Activated naive CD4-positive, alpha-beta T cell treated with anti-CD3 and anti-CD28 coated beads, Interleukin-2, amount 50 U/mL, for 24 hours (primary cell): ENCODE results near the gene AMOTL1.
A peak's percentile ranks its signal among the peaks of the same experiment; 100 is the strongest.

Experiments used
- H3K27ac Mint-ChIP-seq: one replicate; pipeline ENCODE4 v1.8.0; 2021; ENCODE audit warnings: mild to moderate bottlenecking, mixed read lengths
- H3K27me3 Mint-ChIP-seq: one replicate; pipeline ENCODE4 v1.8.0; 2021; ENCODE audit warnings: mixed read lengths
- H3K36me3 Mint-ChIP-seq: one replicate; pipeline ENCODE4 v1.8.0; 2021; ENCODE audit warnings: mixed read lengths
- H3K4me1 Mint-ChIP-seq: one replicate; pipeline ENCODE4 v1.8.0; 2021; ENCODE audit warnings: mixed read lengths
- H3K4me3 Mint-ChIP-seq: one replicate; pipeline ENCODE4 v1.8.0; 2021; ENCODE audit warnings: mild to moderate bottlenecking, mixed read lengths
- H3K9me3 Mint-ChIP-seq: one replicate; pipeline ENCODE4 v1.8.0; 2021; ENCODE audit warnings: mixed read lengths

The AMOTL1 gene

GRCh38 chr11:94858012-94858705, 90.0 kb downstream of the AMOTL1 start:
- no peaks in the 10 kb centered on the region for H3K36me3 Mint-ChIP-seq
- no peak overlapping the region for H3K27ac Mint-ChIP-seq
- H3K4me3 Mint-ChIP-seq: no peak overlapping the region
- no peaks in the 10 kb centered on the region for H3K27me3 Mint-ChIP-seq
- H3K9me3 Mint-ChIP-seq: no peaks in the 10 kb centered on the region
- no peaks in the 10 kb centered on the region for H3K4me1 Mint-ChIP-seq

GRCh38 chr11:94860333-94860732, 92.2 kb downstream of the AMOTL1 start:
- H3K27me3 Mint-ChIP-seq: no peaks in the 10 kb centered on the region
- H3K4me3 Mint-ChIP-seq: no peak overlapping the region
- H3K36me3 Mint-ChIP-seq: no peaks in the 10 kb centered on the region
- no peaks in the 10 kb centered on the region for H3K9me3 Mint-ChIP-seq
- H3K4me1 Mint-ChIP-seq: no peaks in the 10 kb centered on the region
- no peak overlapping the region for H3K27ac Mint-ChIP-seq

GRCh38 chr11:94861306-94861845, 93.2 kb downstream of the AMOTL1 start:
- H3K4me1 Mint-ChIP-seq: no peaks in the 10 kb centered on the region
- H3K9me3 Mint-ChIP-seq: no peaks in the 10 kb centered on the region
- no peak overlapping the region for H3K27ac Mint-ChIP-seq

GRCh38 chr11:94862926-94863880, 95.0 kb downstream of the AMOTL1 start:
- Mint-ChIP-seq H3K27me3 (peaks cover 1% of the 10 kb centered on the region), H3K9me3 (no peaks in the 10 kb centered on the region), H3K27ac (no peak overlapping the region), H3K4me3 (no peak overlapping the region), H3K36me3 (no peaks in the 10 kb centered on the region), H3K4me1 (no peaks in the 10 kb centered on the region)

More at GRCh38 chr11:94861306-94861845, 93.2 kb downstream of the AMOTL1 start:
- Mint-ChIP-seq H3K36me3 (no peaks in the 10 kb centered on the region), H3K4me3 (no peak overlapping the region), H3K27me3 (peaks cover 1% of the 10 kb centered on the region)

- Mint-ChIP-seq H3K27ac (no peak overlapping the region), H3K27me3 (peaks cover 1% of the 10 kb centered on the region)
Observed at GRCh38 chr11:94864506-94865045, 96.4 kb downstream of the AMOTL1 start.

GRCh38 chr11:94866231-94866822, 98.2 kb downstream of the AMOTL1 start:
- H3K36me3 Mint-ChIP-seq: no peaks in the 10 kb centered on the region
- H3K4me3 Mint-ChIP-seq: no peak overlapping the region
- H3K27me3 Mint-ChIP-seq: peaks cover 1% of the 10 kb centered on the region
- no peak overlapping the region for H3K27ac Mint-ChIP-seq
- H3K4me1 Mint-ChIP-seq: no peaks in the 10 kb centered on the region
- no peaks in the 10 kb centered on the region for H3K9me3 Mint-ChIP-seq

More at GRCh38 chr11:94864506-94865045, 96.4 kb downstream of the AMOTL1 start:
- Mint-ChIP-seq H3K4me1 (no peaks in the 10 kb centered on the region), H3K36me3 (no peaks in the 10 kb centered on the region), H3K9me3 (no peaks in the 10 kb centered on the region), H3K4me3 (no peak overlapping the region)

GRCh38 chr11:94866936-94867795, 99.0 kb downstream of the AMOTL1 start:
- no peaks in the 10 kb centered on the region for H3K9me3 Mint-ChIP-seq
- H3K36me3 Mint-ChIP-seq: no peaks in the 10 kb centered on the region
- H3K4me1 Mint-ChIP-seq: no peaks in the 10 kb centered on the region
- peaks cover 1% of the 10 kb centered on the region for H3K27me3 Mint-ChIP-seq
- no peak overlapping the region for H3K4me3 Mint-ChIP-seq
- no peak overlapping the region for H3K27ac Mint-ChIP-seq

- Mint-ChIP-seq H3K4me1 (no peaks in the 10 kb centered on the region), H3K27ac (no peak overlapping the region), H3K4me3 (no peak overlapping the region), H3K27me3 (peaks cover 1% of the 10 kb centered on the region), H3K9me3 (no peaks in the 10 kb centered on the region), H3K36me3 (no peaks in the 10 kb centered on the region)
Observed at GRCh38 chr11:94868468-94868867, 100.3 kb downstream of the AMOTL1 start.

GRCh38 chr11:94869186-94869585, 101.0 kb downstream of the AMOTL1 start:
- Mint-ChIP-seq H3K4me1 (no peaks in the 10 kb centered on the region), H3K9me3 (no peaks in the 10 kb centered on the region), H3K27me3 (peaks cover 1% of the 10 kb centered on the region), H3K4me3 (no peak overlapping the region), H3K27ac (no peak overlapping the region), H3K36me3 (no peaks in the 10 kb centered on the region)

GRCh38 chr11:94870422-94870821, 102.3 kb downstream of the AMOTL1 start:
- peaks cover 6% of the 10 kb centered on the region for H3K4me1 Mint-ChIP-seq
- H3K36me3 Mint-ChIP-seq: no peaks in the 10 kb centered on the region
- no peak overlapping the region for H3K4me3 Mint-ChIP-seq
- H3K27me3 Mint-ChIP-seq: peaks cover 1% of the 10 kb centered on the region
- H3K27ac Mint-ChIP-seq: no peak overlapping the region
- H3K9me3 Mint-ChIP-seq: no peaks in the 10 kb centered on the region

- Mint-ChIP-seq H3K4me3 (no peak overlapping the region), H3K27me3 (no peaks in the 10 kb centered on the region), H3K4me1 (peaks cover 12% of the 10 kb centered on the region), H3K36me3 (no peaks in the 10 kb centered on the region), H3K27ac (no peak overlapping the region), H3K9me3 (no peaks in the 10 kb centered on the region)
Observed at GRCh38 chr11:94871491-94872185, 103.5 kb downstream of the AMOTL1 start.

GRCh38 chr11:94873916-94874540, 105.9 kb downstream of the AMOTL1 start:
- H3K27ac Mint-ChIP-seq: peak overlapping the region; percentile 30
- no peaks in the 10 kb centered on the region for H3K9me3 Mint-ChIP-seq
- no peaks in the 10 kb centered on the region for H3K27me3 Mint-ChIP-seq
- peaks cover 24% of the 10 kb centered on the region for H3K4me1 Mint-ChIP-seq
- no peak overlapping the region for H3K4me3 Mint-ChIP-seq
- no peaks in the 10 kb centered on the region for H3K36me3 Mint-ChIP-seq

GRCh38 chr11:94876222-94876621, 108.1 kb downstream of the AMOTL1 start:
- Mint-ChIP-seq H3K27me3 (no peaks in the 10 kb centered on the region), H3K4me1 (peaks cover 24% of the 10 kb centered on the region), H3K27ac (peak overlapping the region; percentile 78), H3K9me3 (no peaks in the 10 kb centered on the region), H3K36me3 (no peaks in the 10 kb centered on the region), H3K4me3 (peak overlapping the region; percentile 30)
